ENCODE measurements around the gene BMF. TPM values are rescaled to one million over a fixed set of nuclear protein-coding genes. Genes with fewer than 3 reads are reported as not detected.

The BMF gene
- polyA plus RNA-seq, 3 donors = 5.6 to 59.6 (median 6.5) TPM

DNA sequence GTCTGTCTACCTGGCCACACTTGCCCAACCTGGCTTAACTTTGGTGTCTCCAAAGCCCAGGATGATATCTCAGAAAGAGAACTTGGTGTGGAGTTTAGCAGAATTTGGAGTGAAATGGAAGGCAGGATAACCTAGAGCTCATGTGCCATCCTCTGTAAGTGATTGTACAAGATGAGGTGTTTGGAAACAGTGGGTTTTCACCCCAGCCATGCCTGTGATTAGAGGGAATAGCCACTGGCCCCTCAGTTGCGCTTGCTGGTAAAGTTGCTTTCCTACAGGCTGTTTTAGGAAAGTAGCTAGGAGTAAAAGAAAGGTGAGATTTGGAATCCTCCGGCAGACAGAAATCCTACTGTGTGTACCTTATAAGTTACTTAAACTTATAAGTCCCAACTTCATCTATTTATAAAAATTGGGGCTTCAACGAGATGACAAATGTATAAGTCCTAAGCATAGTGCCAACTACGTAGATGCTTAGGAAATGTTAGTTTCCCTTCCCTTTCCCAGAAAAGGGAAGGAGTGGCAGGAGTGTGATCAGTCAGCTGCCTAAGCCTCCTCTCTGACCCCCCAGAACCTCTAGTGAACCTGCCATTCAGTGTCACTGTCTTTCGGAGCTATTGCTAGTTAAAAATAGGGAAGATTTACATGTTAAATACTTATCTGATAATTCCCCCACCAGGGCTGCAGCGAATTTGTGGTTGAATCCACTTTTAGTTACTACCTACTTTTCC, 13.4 kb upstream of the BMF start:
- Mint-ChIP-seq H3K4me1 (peaks cover 19% of the 10 kb centered on the region), H3K4me3 (no peak overlapping the region), H3K27ac (peak overlapping the region in 3 of 7 donors; percentile 32 to 44 (median 43)), H3K9me3 (peaks cover 0 to 2% (median 0%) of the 10 kb centered on the region in 7 donors), H3K27me3 (ENCODE audit: low read depth in 3 of 3) (no peaks in the 10 kb centered on the region), H3K36me3 (no peaks in the 10 kb centered on the region)
- DNase-seq = peak; percentile 51 to 81 (median 68)
- intact Hi-C loops (cut with micrococcal nuclease) = no loop called here
- Histone ChIP-seq H4K20me1 (ENCODE audit: insufficient read depth, low read length) (no peaks in the 10 kb centered on the region), H3K4me2 (replicated peaks; ENCODE audit: extremely low read depth, low read length, poor library complexity, severe bottlenecking) (no peak overlapping the region), H3K9me3 (replicated peaks in 1 of 2; ENCODE audit: control insufficient read depth in 1 of 2, insufficient read depth in 1 of 2, low read length in 2 of 2) (no peaks in the 10 kb centered on the region), H2AFZ (ENCODE audit: insufficient read depth, low read depth, low read length, poor library complexity, severe bottlenecking) (no peak overlapping the region), H3K4me1 (ENCODE audit: control insufficient read depth in 1 of 2, insufficient read depth in 2 of 2, low read length in 2 of 2) (peaks cover 7 to 13% of the 10 kb centered on the region in 2 donors), H3K27ac (ENCODE audit: low read depth in 1 of 2, low read length in 2 of 2) (no peak overlapping the region), H3K9ac (ENCODE audit: insufficient read depth, low read length, poor library complexity, severe bottlenecking) (no peak overlapping the region), H3K36me3 (replicated peaks in 1 of 2; ENCODE audit: control insufficient read depth in 1 of 2, insufficient read depth in 2 of 2, low read length in 2 of 2) (no peaks in the 10 kb centered on the region), H3K27me3 (ENCODE audit: control insufficient read depth in 2 of 2, insufficient read depth in 2 of 2, low read length in 2 of 2) (no peaks in the 10 kb centered on the region), H3K4me3 (replicated peaks in 1 of 3; ENCODE audit: low read depth in 2 of 3, low read length in 3 of 3) (no peak overlapping the region), H3K79me2 (ENCODE audit: insufficient read depth, low read length) (no peaks in the 10 kb centered on the region)
- WGBS (ENCODE audit: insufficient coverage) = no CpG with 5 or more reads among the region's 6 CpGs
- TF ChIP-seq, protein P1, sequence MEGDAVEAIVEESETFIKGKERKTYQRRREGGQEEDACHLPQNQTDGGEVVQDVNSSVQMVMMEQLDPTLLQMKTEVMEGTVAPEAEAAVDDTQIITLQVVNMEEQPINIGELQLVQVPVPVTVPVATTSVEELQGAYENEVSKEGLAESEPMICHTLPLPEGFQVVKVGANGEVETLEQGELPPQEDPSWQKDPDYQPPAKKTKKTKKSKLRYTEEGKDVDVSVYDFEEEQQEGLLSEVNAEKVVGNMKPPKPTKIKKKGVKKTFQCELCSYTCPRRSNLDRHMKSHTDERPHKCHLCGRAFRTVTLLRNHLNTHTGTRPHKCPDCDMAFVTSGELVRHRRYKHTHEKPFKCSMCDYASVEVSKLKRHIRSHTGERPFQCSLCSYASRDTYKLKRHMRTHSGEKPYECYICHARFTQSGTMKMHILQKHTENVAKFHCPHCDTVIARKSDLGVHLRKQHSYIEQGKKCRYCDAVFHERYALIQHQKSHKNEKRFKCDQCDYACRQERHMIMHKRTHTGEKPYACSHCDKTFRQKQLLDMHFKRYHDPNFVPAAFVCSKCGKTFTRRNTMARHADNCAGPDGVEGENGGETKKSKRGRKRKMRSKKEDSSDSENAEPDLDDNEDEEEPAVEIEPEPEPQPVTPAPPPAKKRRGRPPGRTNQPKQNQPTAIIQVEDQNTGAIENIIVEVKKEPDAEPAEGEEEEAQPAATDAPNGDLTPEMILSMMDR (IDR thresholded peaks at IDR 0.05) = no peak

DNA sequence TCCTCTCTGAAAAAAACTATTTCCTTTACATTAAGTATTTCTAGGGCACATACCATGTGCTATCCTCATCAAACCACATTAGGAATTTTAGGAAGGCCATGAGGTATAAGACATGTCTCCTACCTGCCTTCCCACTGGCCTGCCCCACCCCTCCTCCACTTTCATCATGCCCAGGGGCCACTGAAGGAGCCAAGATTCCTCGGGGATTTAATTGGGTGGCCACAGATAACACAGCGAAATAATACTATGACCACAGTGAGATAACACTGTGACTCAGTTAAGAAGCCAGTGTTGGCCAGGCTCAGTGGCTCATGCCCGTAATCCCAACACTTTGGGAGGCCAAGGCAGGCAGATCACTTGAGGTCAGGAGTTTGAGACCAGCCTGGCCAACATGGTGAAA, 9.8 kb upstream of the BMF start:
- no peak overlapping the region for H3K4me3 Mint-ChIP-seq
- Histone ChIP-seq H3K4me1 (ENCODE audit: control insufficient read depth in 1 of 2, insufficient read depth in 2 of 2, low read length in 2 of 2) (peaks cover 17 to 23% of the 10 kb centered on the region in 2 donors), H3K27ac (ENCODE audit: low read depth in 1 of 2, low read length in 2 of 2) (no peak overlapping the region), H3K9me3 (replicated peaks in 1 of 2; ENCODE audit: control insufficient read depth in 1 of 2, insufficient read depth in 1 of 2, low read length in 2 of 2) (no peaks in the 10 kb centered on the region), H3K4me2 (replicated peaks; ENCODE audit: extremely low read depth, low read length, poor library complexity, severe bottlenecking) (no peak overlapping the region), H3K4me3 (replicated peaks in 1 of 3; ENCODE audit: low read depth in 2 of 3, low read length in 3 of 3) (no peak overlapping the region), H3K79me2 (ENCODE audit: insufficient read depth, low read length) (no peaks in the 10 kb centered on the region), H3K9ac (ENCODE audit: insufficient read depth, low read length, poor library complexity, severe bottlenecking) (no peak overlapping the region), H3K36me3 (replicated peaks in 1 of 2; ENCODE audit: control insufficient read depth in 1 of 2, insufficient read depth in 2 of 2, low read length in 2 of 2) (no peaks in the 10 kb centered on the region), H2AFZ (ENCODE audit: insufficient read depth, low read depth, low read length, poor library complexity, severe bottlenecking) (no peak overlapping the region), H4K20me1 (ENCODE audit: insufficient read depth, low read length) (no peaks in the 10 kb centered on the region), H3K27me3 (ENCODE audit: control insufficient read depth in 2 of 2, insufficient read depth in 2 of 2, low read length in 2 of 2) (no peaks in the 10 kb centered on the region)
- H3K27me3 Mint-ChIP-seq (ENCODE audit: low read depth in 3 of 3) = peaks cover 0 to 1% (median 0%) of the 10 kb centered on the region in 3 donors
- intact Hi-C loops (cut with micrococcal nuclease) = no loop called here
- TF ChIP-seq, protein P1 (IDR thresholded peaks at IDR 0.05) = no peak
- no peak for DNase-seq
- H3K27ac Mint-ChIP-seq = no peak overlapping the region
- 92% methylated on average over 2 of the region's 3 CpGs for WGBS (ENCODE audit: insufficient coverage)
- peaks cover 0 to 2% (median 0%) of the 10 kb centered on the region in 7 donors for H3K9me3 Mint-ChIP-seq
- H3K4me1 Mint-ChIP-seq = peaks cover 26% of the 10 kb centered on the region
- no peaks in the 10 kb centered on the region for H3K36me3 Mint-ChIP-seq

Measured in CD14-positive monocyte (primary cell).